HG02763 (cell line): ENCODE measurements around the gene THOP1.
"Not testable (repeated sequence)": the region's sequence is repeated elsewhere in the genome, so short reads cannot be mapped to it uniquely, and the experiment has no call there.

Source experiments
- ATAC-seq: cut with Tn5 transposase; IDR thresholded peaks from one replicate; pipeline ENCODE4 v1.9.1; 2021; ENCODE audit warnings: mild to moderate bottlenecking, moderate library complexity; ENCODE audit not compliant: unreplicated experiment

Gene THOP1

DNA sequence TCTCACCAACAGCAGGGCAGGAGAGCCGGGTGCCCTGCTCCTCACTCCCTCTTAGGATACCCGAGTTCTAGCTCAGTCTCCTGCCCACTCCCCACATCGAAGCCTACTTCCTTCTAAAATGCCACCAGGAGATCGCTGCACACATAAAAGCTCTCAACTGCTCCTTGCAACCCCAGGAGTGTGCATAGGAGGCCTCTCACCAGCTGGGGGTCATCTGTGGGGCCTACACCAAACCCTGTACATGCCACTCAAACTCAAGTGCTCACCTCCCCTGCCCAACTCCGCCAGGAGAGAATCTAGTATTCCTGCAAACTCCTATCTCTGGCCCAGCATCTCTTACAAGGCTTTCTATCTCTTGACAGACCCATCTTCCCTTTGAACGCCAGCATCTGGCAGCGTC, 5.0 kb upstream of the THOP1 start:
- ATAC-seq = no peak

DNA sequence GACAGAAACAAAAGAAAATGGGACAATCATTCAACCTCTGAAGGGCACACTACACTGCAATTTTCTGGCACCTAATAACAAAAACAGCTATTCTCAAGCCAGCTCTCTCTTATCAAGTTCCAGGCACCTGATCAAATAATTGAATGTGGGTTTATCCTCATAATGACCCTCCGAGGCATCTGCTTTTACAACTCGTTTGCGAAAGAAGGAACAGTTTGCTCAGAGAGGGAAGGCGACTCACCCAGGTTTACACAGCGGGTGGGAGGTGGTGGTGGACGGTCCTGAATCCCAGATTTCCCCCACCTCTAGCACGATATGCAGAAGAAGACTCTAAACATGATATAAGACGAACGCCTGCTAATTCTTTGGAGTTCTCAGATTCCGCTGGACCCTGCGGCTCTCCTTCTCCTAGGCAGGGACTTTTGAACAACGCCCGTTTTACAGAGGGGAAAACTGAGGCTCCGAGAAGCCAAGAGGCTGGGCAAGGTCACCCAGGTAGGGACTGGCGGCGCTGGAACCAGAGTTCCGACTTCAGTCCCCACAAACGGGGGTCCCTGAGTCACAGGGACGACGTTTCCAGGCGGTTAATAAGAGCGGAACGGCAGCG, 2.9 kb upstream of the THOP1 start:
- ATAC-seq = no peak

DNA sequence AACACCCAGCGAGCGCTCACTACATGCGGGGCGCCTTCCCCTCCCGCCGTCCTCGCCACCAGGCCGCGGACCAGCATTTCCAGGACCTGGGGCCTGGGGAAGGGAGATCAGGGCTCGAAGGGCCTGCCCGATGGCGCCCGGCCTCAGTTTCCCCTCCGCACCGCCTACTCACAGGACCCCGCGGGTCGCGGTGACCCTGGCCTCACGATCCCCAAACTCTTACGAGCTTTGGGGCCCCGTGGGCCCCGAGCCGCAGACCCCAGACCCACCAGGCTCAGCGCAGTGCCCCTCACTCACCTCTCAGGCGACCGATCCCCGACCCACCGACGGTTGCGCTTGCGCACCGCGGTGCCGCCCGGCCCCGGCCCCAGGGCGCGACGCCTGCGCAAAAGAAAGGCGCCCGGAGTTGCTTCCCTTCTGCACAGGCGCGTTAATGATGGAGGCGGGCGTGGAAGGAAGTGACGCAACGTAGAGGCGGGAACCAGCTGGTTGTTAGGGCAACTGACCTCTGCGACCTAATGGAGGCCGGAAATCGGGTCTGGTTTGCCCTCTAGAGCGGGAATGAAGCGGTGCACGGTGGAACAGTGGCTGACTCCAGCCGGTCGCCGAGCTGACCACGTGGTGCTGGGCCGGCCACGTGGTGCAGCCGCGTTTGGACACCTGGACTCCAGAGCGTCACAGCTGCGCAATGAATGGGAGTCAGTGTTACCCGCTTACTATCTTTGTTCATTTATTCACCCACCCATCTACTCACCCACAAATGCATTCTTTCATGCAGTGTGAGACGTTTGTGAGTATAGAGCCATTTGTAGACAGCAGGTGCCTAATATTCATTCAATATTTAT, 2.1 kb upstream of the THOP1 start, which contains the start of gene SGTA:
TSS of gene SGTA (minus strand) at position 338 of the 845 bp plus-strand sequence. CDS start 14,205 bp downstream, outside the sequence.
- ATAC-seq = peak; percentile 75

DNA sequence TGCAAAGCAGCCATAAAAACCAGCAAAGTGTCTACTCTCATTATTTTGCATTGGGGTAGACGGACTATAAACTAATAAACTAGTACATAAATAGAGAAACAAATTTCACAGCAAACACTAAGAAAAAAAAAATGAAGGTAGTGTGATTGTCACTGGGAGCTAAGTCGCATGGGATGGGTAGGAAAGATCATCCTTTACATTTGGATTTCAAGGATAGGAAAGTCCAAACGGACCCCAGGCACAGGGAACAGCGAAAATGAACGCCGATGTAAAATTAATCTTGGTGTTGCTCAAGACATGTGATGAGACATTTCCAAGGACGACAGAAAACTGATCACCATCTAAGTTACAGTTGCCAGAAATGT, 1.5 kb upstream of the THOP1 start:
- ATAC-seq = no peak

DNA sequence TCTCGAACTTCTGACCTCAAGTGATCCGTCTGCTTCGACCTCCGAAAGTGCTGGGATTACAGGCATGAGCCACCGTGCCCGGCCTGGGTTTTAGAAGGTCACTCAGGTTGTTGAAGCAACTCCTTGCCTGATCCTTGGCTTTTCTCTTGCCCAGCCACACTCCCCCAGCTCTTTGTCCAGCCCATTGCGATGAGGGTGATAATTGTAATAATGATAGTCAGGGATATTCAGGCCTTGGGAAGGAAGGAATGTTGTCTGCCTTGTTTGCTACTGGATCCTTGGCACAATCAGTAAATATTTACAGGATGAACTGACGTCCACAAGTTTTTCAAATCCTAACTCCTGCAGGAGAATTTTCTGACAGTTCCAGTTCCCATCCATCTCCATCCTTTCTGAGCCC, 1.8 kb downstream of the THOP1 start:
- no peak for ATAC-seq

DNA sequence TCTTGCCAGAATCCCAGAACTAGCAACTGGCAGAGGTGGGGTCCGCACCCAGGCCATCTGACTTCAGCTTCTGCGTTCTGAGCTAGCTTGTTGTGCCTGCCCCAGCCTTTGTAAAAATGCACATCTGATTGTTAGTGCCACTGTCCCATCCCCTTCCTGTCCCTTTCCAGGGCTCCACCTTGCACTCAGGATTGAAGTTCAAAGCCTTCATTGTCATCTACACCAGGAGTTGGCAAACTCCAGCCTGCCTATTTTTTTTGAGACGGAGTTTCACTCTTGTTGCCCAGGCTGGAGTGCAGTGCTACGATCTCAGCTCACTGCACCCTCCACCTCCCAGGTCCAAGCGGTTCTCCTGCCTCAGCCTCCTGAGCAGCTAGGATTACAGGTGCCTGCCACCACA, 2.9 kb downstream of the THOP1 start:
- ATAC-seq = no peak

DNA sequence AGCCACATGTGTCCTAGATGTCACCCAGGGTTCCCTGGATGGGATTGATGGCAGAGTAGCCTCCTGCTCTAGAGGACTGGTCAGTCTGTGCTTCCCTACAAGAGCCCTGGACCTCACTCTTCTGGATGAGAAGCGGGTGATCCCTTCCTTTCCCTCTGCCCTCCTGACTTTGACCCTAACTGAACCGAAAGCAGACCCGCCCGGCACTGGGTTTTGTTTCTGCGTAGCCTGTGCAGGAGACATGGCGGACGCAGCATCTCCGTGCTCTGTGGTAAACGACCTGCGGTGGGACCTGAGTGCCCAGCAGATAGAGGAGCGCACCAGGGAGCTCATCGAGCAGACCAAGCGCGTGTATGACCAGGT, 4.9 kb downstream of the THOP1 start:
- no peak for ATAC-seq

DNA sequence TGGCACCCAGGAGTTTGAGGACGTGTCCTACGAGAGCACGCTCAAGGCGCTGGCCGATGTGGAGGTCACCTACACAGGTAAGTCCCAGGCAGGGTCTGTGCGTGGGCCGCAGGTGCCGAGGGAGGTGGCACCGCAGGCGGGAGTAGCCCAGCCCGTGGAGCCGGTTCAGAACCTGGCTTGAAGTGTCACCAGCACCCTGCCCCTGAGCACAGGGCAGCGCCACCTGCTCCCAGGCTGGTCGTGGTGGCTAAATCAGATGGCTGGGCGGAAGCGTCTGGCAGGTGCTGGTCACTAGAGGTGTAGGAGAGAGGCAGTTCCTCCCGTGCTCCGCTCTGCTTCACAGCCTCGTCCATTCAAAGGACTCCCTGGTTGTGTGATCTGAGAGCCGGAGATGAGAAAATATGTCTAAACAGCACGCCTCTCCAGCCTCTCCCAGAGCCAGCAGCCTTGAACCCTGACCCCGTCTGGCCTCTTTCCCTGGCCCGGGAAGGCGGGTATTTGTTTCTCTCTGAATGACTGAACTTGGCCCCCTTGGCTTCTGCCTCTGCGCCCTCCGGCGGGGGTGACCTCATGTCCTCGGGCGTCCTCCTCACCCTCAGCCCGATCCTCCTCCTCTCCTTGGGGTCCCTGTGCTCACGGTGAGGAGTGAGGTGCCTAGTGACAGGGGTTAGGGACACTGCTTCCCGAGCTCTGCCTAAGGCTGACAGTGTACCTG, 5.4 kb downstream of the THOP1 start:
- ATAC-seq = no peak

DNA sequence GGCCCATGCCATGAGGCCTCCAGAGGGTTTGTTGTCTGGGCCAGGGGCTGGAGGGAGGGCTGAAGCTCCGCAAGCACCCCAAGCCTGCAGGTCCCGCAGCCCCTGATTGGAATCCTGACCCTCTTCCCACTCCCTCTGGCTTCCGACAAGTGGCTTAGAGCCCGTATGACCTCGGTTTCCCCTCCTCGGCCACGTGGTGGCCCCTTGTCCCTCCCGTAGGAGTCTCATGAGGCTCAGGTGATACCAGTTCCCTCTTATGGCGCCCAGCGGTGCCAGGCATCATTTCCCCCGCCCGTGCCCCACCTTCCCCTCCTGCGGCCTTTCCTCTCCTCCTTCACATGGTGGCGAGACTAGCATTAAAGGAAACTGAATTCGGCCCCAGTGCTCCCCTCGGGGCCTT, 6.1 kb downstream of the THOP1 start:
- no peak for ATAC-seq

DNA sequence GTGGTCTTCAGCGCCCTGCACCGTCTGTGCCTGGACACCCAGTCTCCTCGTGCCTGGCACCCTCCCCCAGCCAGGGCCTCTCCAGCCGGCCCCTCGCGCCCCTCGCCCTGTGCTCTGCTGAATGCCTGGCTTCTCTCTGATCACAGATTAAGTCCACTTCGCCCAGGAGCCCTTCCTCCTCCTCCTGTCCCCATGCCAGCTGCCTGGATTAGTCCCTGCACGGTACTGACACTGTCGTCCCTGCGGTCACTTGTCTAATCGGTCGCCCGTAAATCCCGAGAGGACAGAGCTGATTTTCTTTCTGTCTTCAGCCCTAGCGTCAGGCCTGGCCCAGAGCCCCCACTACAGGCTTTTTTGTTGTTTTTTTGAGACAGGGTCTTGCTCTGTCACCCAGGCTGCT, 6.6 kb downstream of the THOP1 start:
- no peak for ATAC-seq

DNA sequence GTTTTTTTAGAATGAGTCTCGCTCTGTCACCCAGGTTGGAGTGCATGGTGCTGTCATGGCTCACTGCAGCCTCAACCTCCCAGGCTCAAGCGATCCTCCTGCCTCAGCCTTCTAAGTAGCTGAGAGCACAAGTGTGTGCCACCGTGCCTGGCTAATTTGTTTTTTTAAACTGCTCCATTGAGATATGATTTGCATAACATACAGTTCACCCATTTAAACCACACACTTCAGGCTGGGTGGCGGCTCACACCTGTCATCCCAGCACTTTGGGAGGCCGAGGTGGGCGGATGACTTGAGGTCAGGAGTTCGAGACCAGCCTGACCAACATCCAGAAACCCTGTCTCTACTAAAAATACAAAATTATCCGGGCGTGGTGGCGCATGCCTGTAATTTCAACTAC, 7.4 kb downstream of the THOP1 start:
- not testable (repeated sequence) for ATAC-seq

DNA sequence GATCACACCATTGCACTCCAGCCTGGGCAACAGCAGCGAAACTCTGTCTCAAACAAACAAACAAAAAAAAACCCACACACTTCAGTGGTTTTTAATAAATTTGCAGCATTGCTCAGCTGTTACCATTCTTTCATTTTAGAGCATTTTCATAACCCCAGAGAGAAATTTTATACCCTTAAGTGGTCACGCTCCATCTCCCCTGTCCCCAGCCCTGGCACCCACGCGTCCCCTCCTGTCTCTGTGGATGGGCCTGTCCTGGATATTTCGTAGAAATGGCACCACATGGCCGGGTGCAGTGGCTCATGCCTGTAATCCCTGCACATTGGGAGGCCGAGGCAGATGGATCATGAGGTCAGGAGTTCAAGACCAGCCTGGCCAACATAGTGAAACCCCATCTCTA, 7.8 kb downstream of the THOP1 start:
- no peak for ATAC-seq

DNA sequence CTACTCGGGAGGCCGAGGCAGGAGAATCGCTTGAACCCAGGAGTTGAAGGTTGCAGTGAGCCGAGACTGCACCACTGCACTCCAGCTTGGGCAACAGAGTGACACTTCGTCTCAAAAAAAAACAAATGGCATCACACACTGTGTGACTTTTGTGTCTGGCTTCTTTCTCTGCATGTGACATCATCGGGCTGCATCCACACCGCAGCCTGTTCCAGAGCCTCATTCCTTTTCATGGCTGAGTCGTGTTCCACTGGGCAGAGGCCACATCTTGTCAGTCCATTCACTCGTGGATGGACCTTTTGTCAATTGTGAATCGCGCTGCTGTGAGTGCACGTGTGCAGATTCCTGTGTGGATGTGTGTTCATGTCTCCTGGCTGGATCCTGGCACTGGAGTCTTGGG, 8.3 kb downstream of the THOP1 start:
- ATAC-seq = no peak

DNA sequence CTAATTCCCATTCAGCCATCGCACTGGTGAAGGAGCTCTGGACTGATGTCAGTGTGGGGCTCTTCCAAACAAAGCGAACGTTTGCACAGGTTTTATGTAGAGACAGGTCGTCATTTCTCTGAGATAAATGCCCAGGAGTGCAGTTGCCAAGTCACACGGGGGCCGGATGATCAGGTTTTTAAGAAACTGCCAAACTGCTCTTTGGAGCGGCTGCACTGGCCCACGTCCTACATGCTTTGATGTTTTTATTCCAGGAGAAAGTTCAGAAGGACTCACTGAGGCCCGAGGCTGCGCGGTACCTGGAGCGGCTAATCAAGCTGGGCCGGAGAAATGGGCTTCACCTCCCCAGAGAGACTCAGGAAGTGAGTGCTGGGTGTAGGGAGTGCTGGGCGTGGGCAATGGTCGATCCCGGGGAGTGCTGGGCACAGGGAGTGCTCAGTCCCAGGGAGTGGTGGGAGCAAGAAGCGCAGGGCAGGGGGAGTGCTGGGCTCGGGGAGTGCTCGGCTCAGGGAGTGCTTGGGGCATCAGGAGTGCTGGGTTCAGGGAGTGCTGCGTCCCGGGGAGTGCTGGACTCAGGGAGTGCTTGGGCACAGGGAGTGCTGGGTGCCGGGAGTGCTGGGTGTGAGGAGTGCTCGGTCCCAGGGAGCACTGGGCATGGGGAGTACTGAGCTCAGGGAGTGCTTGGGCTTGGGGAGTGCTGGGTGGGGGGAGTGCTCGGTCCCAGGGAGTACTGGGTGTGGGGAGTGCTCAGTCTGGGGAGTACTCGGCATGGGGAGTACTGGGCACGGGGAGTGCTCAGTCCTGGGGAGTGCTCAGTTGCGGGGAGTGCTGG, 10.7 kb downstream of the THOP1 start:
- no peak for ATAC-seq

DNA sequence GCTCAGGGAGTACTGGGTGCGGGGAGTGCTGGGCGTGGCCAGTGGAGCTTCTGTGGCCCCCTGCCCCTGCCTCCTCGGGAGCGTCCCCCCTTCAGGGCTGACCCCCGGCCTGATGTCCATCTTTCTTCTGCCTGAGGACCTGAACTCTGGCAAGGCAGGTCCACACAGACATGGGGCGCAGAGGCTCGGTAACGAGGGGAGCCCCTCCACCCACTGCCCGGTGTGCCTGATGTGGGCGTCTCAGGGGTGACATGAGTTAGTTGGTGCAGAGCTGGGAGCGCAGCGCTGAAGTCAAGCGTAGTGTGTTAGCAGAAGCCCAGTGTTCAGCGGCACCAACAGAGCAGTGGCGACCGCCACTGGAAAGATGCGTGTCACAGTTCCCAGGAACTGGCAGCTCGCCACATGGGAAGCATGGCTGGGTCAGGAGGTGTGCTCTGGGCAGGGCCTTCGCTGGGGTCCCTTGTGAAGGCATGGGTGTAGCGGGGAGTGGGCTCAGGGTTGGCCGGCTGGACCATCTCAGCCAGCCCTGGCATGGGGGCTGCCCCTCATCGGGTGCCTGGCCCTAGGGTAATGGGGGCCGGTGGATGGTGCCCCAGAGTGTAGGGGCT, 11.5 kb downstream of the THOP1 start:
- no peak for ATAC-seq

DNA sequence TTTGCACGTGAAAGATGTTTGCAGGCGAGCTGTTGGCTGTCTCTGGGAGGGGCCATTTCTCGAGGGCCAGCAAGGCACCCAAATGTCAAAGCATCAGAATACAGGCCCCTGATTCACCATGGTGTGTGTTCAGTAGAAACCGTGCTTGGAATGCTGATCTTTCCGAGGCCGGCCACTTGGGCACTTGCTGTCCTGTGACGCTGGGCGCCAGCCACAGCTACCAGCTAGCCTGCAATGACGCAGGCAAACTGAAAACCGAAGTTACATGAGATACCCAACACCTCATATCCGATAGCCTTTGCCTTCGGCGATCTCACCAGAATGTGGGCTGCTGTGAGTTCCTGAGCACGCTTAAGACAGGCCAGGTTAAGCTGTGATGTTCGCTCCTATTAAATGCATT, 12.0 kb downstream of the THOP1 start:
- no peak for ATAC-seq

DNA sequence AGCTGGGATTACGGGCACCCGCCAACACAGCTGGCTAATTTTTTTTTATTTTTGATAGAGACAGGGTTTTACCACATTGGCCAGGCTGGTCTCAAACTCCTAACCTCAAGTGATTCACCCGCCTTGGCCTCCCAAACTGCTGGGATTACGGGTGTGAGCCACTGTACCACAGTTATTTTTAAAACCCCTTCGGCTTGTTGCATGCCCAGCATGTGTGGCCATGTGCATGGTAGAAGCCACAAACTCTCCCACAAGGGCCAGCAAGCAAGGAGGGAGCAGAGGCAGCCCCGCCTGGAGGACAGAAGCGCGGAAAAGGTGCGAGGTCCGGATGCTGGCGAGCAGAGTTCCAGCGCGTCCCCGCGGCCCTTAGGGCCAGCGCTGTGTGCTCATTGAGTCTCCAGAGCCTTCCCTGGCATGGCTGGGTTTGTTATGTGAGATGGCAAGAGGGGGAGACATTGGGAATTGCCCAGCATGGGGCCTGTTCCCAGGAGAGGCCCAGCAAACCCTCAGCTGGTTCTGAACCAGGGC, 12.9 kb downstream of the THOP1 start:
- ATAC-seq = no peak

DNA sequence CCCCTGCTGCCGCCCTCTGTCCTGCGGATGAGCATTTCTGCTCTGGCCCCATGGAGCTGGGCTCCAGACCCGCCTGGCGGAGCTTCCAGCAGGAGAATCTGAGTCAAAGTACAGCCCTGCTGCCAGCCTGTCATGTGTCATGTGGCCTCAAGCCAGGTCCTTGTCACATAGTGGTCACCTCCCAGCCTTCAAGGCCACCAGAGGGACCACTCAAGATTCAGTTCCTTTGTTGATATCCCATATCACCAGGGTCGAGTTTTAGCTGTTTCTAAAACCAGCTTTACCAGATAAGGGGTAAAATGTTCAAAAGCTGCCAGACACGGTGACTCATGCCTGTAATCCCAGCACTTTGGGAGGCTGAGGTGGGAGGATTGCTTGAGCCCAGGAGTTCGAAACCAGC, 13.4 kb downstream of the THOP1 start:
- ATAC-seq = no peak

DNA sequence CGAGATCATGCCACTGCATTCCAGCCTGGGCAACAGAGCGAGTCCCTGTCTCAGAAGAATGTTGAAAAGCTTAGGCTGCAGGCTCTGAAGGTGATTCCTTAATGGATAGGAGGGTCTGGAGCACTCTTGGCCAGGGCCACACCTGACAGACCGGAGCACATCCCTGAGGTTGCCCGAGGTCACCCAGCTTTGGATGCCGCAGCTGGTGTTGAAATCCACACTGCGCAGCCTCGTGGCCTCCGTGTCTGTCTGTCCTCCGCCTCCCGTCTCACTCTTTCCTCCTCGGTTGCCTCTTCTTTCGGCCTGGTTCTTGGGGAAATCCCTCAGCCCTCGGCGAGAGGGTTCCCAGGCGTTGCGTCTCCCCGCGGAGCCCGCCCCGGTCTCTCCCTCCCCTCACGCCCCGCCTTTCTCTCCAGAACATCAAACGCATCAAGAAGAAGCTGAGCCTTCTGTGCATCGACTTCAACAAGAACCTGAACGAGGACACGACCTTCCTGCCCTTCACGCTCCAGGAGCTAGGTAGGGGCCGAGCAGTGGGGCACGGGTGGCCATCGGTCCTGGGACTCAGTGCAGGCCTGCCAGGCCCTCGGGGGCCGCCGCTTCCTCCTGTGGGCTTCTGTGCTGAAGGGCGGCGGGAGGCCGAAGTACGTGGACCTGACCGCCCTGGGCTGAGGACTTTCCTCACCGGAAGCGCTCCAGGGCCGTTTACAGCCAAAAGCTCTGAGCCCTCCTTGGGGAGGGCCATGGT, 14.1 kb downstream of the THOP1 start:
- no peak for ATAC-seq

DNA sequence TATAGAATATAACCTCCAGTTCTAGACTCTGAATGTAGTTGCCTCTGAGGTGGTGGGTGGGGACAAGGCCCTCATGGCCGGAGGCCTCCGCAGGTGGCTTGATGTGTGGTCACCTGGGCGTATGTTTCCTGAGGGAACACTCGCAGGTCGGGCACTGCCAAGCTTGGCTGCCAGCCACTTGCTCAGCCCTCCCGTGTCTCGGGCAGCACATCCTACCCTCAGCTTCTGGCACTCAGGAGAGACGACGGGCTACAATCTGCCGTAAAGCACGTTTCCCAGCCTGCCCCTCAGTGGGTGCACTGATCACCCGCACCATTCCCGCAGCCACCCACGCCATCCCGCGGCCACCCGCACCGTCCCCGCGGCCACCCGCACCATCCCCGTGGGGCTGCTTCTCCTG, 15.2 kb downstream of the THOP1 start:
- ATAC-seq = no peak
